GM12878 (cell line): ENCODE measurements around the gene PEX11A. TPM values are rescaled to one million over a fixed set of nuclear protein-coding genes. Genes with fewer than 3 reads are reported as not detected.
A peak's percentile ranks its signal among the peaks of the same experiment; 100 is the strongest.

Experiments used
- ATAC-seq: fragments of 200-7000 bp; cut with Tn5 transposase; 3 replicates; pipeline ENCODE4 v1.9.1; 2020; ENCODE audit warnings: mild to moderate bottlenecking, moderate library complexity
- BruUV-seq: library from RNA; stranded (reverse); fragments of 400-500 nt; replicated peaks from 2 replicates; lab custom pipeline; 2021; lab: Mats Ljungman, UMichigan
- CTCF ChIA-PET: fragments of 300-600 bp; sonication (Branson Sonifier 250); formaldehyde crosslinking; extraction: SDS; loops from one replicate; lab custom pipeline; 2021; ENCODE audit warnings: inconsistent platforms; lab: Yijun Ruan, JAX
- POLR2A ChIA-PET: fragments of 350-600 bp; formaldehyde crosslinking; extraction: SDS; loops from one replicate; lab custom pipeline; 2021; ENCODE audit warnings: inconsistent platforms; lab: Charles Lee
- RAD21 ChIA-PET: fragments of 300-600 bp; sonication (Branson Sonifier 250); formaldehyde crosslinking; loops from one replicate; lab custom pipeline; 2023; ENCODE audit warnings: antibody characterized with exemption; ENCODE audit not compliant: unreplicated experiment; lab: Charles Lee
- SMC1A ChIA-PET: fragments of 300-600 bp; sonication (Branson Sonifier 250); formaldehyde crosslinking; loops from one replicate; lab custom pipeline; 2023; ENCODE audit not compliant: unreplicated experiment, uncharacterized antibody; lab: Charles Lee
- DNase-seq: peaks from one replicate; pipeline ENCODE4 v3.0.0-alpha.2; 2011; ENCODE audit warnings: low read depth, low spot score
- FAIRE-seq: peaks from 3 replicates; lab custom pipeline; 2011; peaks lifted over from hg19 to GRCh38; lab: Jason Lieb, UNC
- H2AFZ ChIP-seq: 2 replicates; pipeline ENCODE4 v1.6.0; 2011; ENCODE audit warnings: low read depth, low read length, control low read depth; ENCODE audit not compliant: control insufficient read depth
- H3K27ac ChIP-seq: 2 replicates; pipeline ENCODE4 v1.5.1; 2011; ENCODE audit warnings: control low read depth; ENCODE audit not compliant: control insufficient read depth, insufficient read depth
- H3K27me3 ChIP-seq, 2 experiments: replicated peaks in 1 of 2; 2 replicates each; pipeline versions ENCODE4 v1.6.0 to v1.6.1; 2011; ENCODE audit warnings: low read length in 1 of 2; ENCODE audit not compliant: control insufficient read depth in 2 of 2, insufficient read depth in 2 of 2
- H3K36me3 ChIP-seq, 2 experiments: 2 replicates each; pipeline ENCODE4 v1.5.1; 2011; ENCODE audit warnings: low read length in 1 of 2; ENCODE audit not compliant: control insufficient read depth in 2 of 2, insufficient read depth in 2 of 2
- H3K4me1 ChIP-seq: 2 replicates; pipeline ENCODE4 v1.6.1; 2011; ENCODE audit warnings: mild to moderate bottlenecking, low read length, moderate library complexity, mixed read lengths; ENCODE audit not compliant: control insufficient read depth, insufficient read depth
- H3K4me2 ChIP-seq: 2 replicates; pipeline ENCODE4 v1.6.0; 2011; ENCODE audit warnings: control low read depth; ENCODE audit not compliant: control insufficient read depth, insufficient read depth
- H3K4me3 ChIP-seq: fragments of 200-600 bp; sonication (generic); 2 replicates; pipeline ENCODE4 v1.5.1; 2016
- H3K79me2 ChIP-seq: 2 replicates; pipeline ENCODE4 v1.6.0; 2011; ENCODE audit warnings: low read length; ENCODE audit not compliant: control insufficient read depth, insufficient read depth
- H3K9ac ChIP-seq: 2 replicates; pipeline ENCODE4 v1.8.0; 2011; ENCODE audit warnings: low read length, control low read depth, mixed read lengths; ENCODE audit not compliant: control insufficient read depth, insufficient read depth
- H3K9me3 ChIP-seq: replicated peaks from 3 replicates; pipeline ENCODE4 v1.5.1; 2011; ENCODE audit warnings: mild to moderate bottlenecking, low read length; ENCODE audit not compliant: control insufficient read depth, insufficient read depth
- H4K20me1 ChIP-seq: 2 replicates; pipeline ENCODE4 v1.6.0; 2011; ENCODE audit not compliant: control insufficient read depth, insufficient read depth
- ASH2L ChIP-seq: fragments of 300-600, 200-600 bp; sonication (generic); IDR thresholded peaks from 2 replicates; pipeline ENCODE4 v1.6.1; 2017; ENCODE audit warnings: low read depth, mild to moderate bottlenecking, borderline replicate concordance
- BCL11A ChIP-seq: IDR thresholded peaks from 2 replicates; pipeline ENCODE4 v1.6.1; 2011; ENCODE audit warnings: low read depth, low read length
- FOS ChIP-seq: IDR thresholded peaks from 3 replicates; pipeline ENCODE4 v1.6.1; 2011; ENCODE audit warnings: borderline replicate concordance; ENCODE audit not compliant: insufficient read length; ENCODE audit errors: extremely low read depth
- FOXK2 ChIP-seq: fragments of 450-650 bp; IDR thresholded peaks from 2 replicates; pipeline ENCODE4 v1.6.1; 2017; ENCODE audit warnings: mild to moderate bottlenecking, moderate library complexity
- HDGF ChIP-seq: fragments of 450-650 bp; IDR thresholded peaks from 2 replicates; pipeline ENCODE4 v1.6.1; 2016; ENCODE audit warnings: antibody characterized with exemption
- MXI1 ChIP-seq: fragments of 150-350 bp; IDR thresholded peaks from 2 replicates; pipeline ENCODE4 v1.6.1; 2011; ENCODE audit warnings: low read depth, mild to moderate bottlenecking, inconsistent platforms, low read length, improper control_type of control experiment
- NFYA ChIP-seq: IDR thresholded peaks from 2 replicates; pipeline ENCODE4 v1.6.1; 2011; ENCODE audit warnings: low read depth, mild to moderate bottlenecking, low read length, improper control_type of control experiment, borderline replicate concordance
- PML ChIP-seq: IDR thresholded peaks from 2 replicates; pipeline ENCODE4 v1.6.1; 2012; ENCODE audit warnings: low read length, inconsistent platforms
- POLR2AphosphoS2 ChIP-seq: IDR thresholded peaks from 2 replicates; pipeline ENCODE4 v1.6.1; 2011; ENCODE audit warnings: low read depth, mild to moderate bottlenecking, low read length, improper control_type of control experiment, moderate library complexity
- RAD21 ChIP-seq: IDR thresholded peaks from 2 replicates; pipeline ENCODE4 v1.6.1; 2011; ENCODE audit warnings: mild to moderate bottlenecking, low read depth, low read length, moderate library complexity; ENCODE audit not compliant: insufficient read depth
- RUNX3 ChIP-seq: IDR thresholded peaks from 2 replicates; pipeline ENCODE4 v1.6.1; 2012; ENCODE audit warnings: low read length, inconsistent platforms
- SREBF1 ChIP-seq: IDR thresholded peaks from 2 replicates; pipeline ENCODE4 v1.6.1; 2012; ENCODE audit warnings: mild to moderate bottlenecking, low read length
- TCF3 ChIP-seq: IDR thresholded peaks from 2 replicates; pipeline ENCODE4 v1.6.1; 2012; ENCODE audit warnings: low read depth, mild to moderate bottlenecking, low read length, borderline replicate concordance; ENCODE audit not compliant: insufficient read depth
- ZNF24 ChIP-seq: fragments of 450-650 bp; IDR thresholded peaks from 2 replicates; pipeline ENCODE4 v1.6.1; 2017; ENCODE audit warnings: antibody characterized with exemption, mild to moderate bottlenecking
- WGBS: methylation state at CpG from one replicate; pipeline ENCODE4 v1.1.6; 2016; ENCODE audit warnings: low lambda C conversion rate; ENCODE audit not compliant: insufficient replicate concordance, insufficient coverage; ENCODE audit errors: missing lambda C conversion rate; 5-methylcytosine and 5-hydroxymethylcytosine counted together
- in situ Hi-C: fragments of 300-500 bp; cut with MboI; formaldehyde crosslinking; loops from 9 replicates; pipeline ENCODE4 v1.14.3; 2018; ENCODE audit warnings: mixed read lengths
- intact Hi-C: fragments of 100-400 bp; cut with micrococcal nuclease; formaldehyde crosslinking; loops from one replicate; pipeline ENCODE4 v1.14.2; 2022; ENCODE audit not compliant: unreplicated experiment
- polyA plus RNA-seq, 11 experiments: library from polyadenylated mRNA; depleted of rRNA in 4 of 11; unstranded in 6 of 11; stranded (reverse) in 5 of 11; fragments of >200 nt; fragmentation: Nextera tagmentation in 4 of 11; fragmentation: Illumina TruSeq in 1 of 11; extraction: Ambion mirVana in 4 of 11; extraction: Trizol in 1 of 11; gene quantifications; 1 replicate in 1 of 11; 2 replicates in 10 of 11; pipeline versions ENCODE4 v1.2.1 to v1.2.3, GENCODE V29; 2011 to 2016; ENCODE audit warnings: inconsistent platforms in 2 of 11, missing spikeins in 2 of 11, low read depth in 1 of 11
- total RNA-seq, 4 experiments: library from RNA; depleted of rRNA in 3 of 4; stranded (reverse); fragments of >200 nt in 3 of 4; fragmentation: Illumina TruSeq in 1 of 4; extraction: Trizol in 1 of 4; gene quantifications; 2 replicates each; pipeline versions ENCODE4 v1.2.1 to v1.2.3, GENCODE V29; 2013 to 2021
- TF ChIP-seq, protein P1 (sequence below): fragments of 450-650 bp; IDR thresholded peaks from 2 replicates; pipeline ENCODE4 v1.6.1; 2017; ENCODE audit warnings: mild to moderate bottlenecking, moderate library complexity
- TF ChIP-seq, protein P2 (sequence below): IDR thresholded peaks from 2 replicates; pipeline ENCODE4 v1.6.1; 2012; ENCODE audit warnings: low read depth, low read length, improper control_type of control experiment
- TF ChIP-seq, protein P3 (sequence below), 3 experiments: IDR thresholded peaks in 2 of 3; conservative IDR thresholded peaks in 1 of 3; 2 replicates each; pipeline ENCODE4 v1.5.1; 2011; ENCODE audit warnings: low read depth in 3 of 3, low read length in 3 of 3, mild to moderate bottlenecking in 3 of 3, control low read depth in 2 of 3, moderate library complexity in 2 of 3, inconsistent platforms in 1 of 3, mixed read lengths in 1 of 3; ENCODE audit not compliant: control insufficient read depth in 2 of 3, insufficient read depth in 1 of 3; ENCODE audit errors: extremely low read depth in 1 of 3

The PEX11A gene
- total and polyA plus RNA-seq, 10 of the 15 experiments (the other 5 are each of a cell fraction or from before 2014, with no cell fraction given) = 1.4 to 2.8 (median 2.0) TPM

DNA sequence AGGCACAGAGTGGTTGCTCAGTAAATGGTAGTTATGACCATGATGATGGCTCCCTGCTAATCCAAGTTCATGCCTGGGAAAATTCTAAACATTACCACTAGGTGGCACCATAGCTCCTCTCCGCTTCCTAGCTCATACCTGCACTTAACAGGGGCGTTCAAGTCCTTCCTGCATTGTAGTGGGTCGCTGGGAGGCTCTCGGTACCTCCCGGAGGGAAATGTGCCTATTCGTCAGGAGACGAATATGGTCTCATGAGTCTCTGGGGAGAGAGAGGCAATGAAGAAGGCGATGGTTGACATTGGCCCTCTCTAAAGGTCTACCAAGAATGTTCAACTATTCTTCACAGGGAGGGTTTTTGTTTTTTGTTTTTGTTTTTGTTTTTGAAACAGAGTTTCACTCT, 49.6 kb upstream of the PEX11A start:
- peak; percentile 98 for ATAC-seq
- Histone ChIP-seq H3K9ac (no peak overlapping the region), H3K36me3 (no peaks in the 10 kb centered on the region), H4K20me1 (no peaks in the 10 kb centered on the region), H3K27ac (no peak overlapping the region), H2AFZ (peak overlapping the region; percentile 96), H3K9me3 (no peaks in the 10 kb centered on the region), H3K4me3 (no peak overlapping the region), H3K4me2 (peak overlapping the region; percentile 78; the same call in 1 of the 2 replicates), H3K4me1 (no peaks in the 10 kb centered on the region), H3K79me2 (no peaks in the 10 kb centered on the region), H3K27me3 (no peaks in the 10 kb centered on the region)
- intact Hi-C loops = loop anchor here (1.0 to 5.0 kb wide), 2 partner anchors 135 to 332 kb away; no protein-coding TSS in a partner anchor
- in situ Hi-C loops = no loop called here
- CTCF ChIA-PET = interaction anchor here (0.6 to 4.6 kb wide), 41 partner anchors 9 to 475 kb away, joined by 3 to 113 read pairs (median 5); partner anchors contain the start of genes AP3S2 and TICRR
- 2% methylated on average over 8 of the region's 8 CpGs for WGBS
- POLR2A ChIA-PET = interaction anchor here (1.2 kb wide), 1 partner anchor 9 kb away, joined by 3 read pairs; no protein-coding TSS in a partner anchor
- DNase-seq = peak; percentile 43
- SMC1A ChIA-PET = interaction anchor here (0.9 to 1.8 kb wide), 7 partner anchors 13 to 331 kb away, joined by 3 to 24 read pairs (median 4); no protein-coding TSS in a partner anchor
- FAIRE-seq = peak; percentile 97
- no TSS peak for BruUV-seq
- RAD21 ChIA-PET = interaction anchor here (1.0 to 2.4 kb wide), 12 partner anchors 8 to 366 kb away, joined by 3 to 55 read pairs (median 5); no protein-coding TSS in a partner anchor
- TF ChIP-seq ASH2L (no peak), RAD21 (peak; percentile 82), FOXK2 (no peak), ZNF24 (no peak), RUNX3 (no peak), NFYA (no peak), TCF3 (no peak), BCL11A (no peak), PML (no peak), POLR2AphosphoS2 (no peak), HDGF (no peak), MXI1 (no peak), SREBF1 (no peak), FOS (no peak)
- TF ChIP-seq, protein P1, sequence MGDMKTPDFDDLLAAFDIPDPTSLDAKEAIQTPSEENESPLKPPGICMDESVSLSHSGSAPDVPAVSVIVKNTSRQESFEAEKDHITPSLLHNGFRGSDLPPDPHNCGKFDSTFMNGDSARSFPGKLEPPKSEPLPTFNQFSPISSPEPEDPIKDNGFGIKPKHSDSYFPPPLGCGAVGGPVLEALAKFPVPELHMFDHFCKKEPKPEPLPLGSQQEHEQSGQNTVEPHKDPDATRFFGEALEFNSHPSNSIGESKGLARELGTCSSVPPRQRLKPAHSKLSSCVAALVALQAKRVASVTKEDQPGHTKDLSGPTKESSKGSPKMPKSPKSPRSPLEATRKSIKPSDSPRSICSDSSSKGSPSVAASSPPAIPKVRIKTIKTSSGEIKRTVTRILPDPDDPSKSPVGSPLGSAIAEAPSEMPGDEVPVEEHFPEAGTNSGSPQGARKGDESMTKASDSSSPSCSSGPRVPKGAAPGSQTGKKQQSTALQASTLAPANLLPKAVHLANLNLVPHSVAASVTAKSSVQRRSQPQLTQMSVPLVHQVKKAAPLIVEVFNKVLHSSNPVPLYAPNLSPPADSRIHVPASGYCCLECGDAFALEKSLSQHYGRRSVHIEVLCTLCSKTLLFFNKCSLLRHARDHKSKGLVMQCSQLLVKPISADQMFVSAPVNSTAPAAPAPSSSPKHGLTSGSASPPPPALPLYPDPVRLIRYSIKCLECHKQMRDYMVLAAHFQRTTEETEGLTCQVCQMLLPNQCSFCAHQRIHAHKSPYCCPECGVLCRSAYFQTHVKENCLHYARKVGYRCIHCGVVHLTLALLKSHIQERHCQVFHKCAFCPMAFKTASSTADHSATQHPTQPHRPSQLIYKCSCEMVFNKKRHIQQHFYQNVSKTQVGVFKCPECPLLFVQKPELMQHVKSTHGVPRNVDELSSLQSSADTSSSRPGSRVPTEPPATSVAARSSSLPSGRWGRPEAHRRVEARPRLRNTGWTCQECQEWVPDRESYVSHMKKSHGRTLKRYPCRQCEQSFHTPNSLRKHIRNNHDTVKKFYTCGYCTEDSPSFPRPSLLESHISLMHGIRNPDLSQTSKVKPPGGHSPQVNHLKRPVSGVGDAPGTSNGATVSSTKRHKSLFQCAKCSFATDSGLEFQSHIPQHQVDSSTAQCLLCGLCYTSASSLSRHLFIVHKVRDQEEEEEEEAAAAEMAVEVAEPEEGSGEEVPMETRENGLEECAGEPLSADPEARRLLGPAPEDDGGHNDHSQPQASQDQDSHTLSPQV = no peak
- TF ChIP-seq, protein P2, sequence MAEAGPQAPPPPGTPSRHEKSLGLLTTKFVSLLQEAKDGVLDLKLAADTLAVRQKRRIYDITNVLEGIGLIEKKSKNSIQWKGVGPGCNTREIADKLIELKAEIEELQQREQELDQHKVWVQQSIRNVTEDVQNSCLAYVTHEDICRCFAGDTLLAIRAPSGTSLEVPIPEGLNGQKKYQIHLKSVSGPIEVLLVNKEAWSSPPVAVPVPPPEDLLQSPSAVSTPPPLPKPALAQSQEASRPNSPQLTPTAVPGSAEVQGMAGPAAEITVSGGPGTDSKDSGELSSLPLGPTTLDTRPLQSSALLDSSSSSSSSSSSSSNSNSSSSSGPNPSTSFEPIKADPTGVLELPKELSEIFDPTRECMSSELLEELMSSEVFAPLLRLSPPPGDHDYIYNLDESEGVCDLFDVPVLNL = no peak
- TF ChIP-seq, protein P3, sequence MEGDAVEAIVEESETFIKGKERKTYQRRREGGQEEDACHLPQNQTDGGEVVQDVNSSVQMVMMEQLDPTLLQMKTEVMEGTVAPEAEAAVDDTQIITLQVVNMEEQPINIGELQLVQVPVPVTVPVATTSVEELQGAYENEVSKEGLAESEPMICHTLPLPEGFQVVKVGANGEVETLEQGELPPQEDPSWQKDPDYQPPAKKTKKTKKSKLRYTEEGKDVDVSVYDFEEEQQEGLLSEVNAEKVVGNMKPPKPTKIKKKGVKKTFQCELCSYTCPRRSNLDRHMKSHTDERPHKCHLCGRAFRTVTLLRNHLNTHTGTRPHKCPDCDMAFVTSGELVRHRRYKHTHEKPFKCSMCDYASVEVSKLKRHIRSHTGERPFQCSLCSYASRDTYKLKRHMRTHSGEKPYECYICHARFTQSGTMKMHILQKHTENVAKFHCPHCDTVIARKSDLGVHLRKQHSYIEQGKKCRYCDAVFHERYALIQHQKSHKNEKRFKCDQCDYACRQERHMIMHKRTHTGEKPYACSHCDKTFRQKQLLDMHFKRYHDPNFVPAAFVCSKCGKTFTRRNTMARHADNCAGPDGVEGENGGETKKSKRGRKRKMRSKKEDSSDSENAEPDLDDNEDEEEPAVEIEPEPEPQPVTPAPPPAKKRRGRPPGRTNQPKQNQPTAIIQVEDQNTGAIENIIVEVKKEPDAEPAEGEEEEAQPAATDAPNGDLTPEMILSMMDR (IDR thresholded peaks at IDR 0.05 in 2 of 3, conservative IDR thresholded peaks at IDR 0.05 in 1 of 3; ENCODE audit: control insufficient read depth in 2 of 3, extremely low read depth in 1 of 3, insufficient read depth in 1 of 3, low read depth in 3 of 3, low read length in 3 of 3) = peak; percentile 86 to 91 (median 91); a peak in 5 of 6 replicates
